NOMO-1 treated with dmso at 0.1 percent for 144 hours (cell line): ENCODE results near the gene ODAPH.
"Not testable (repeated sequence)": the region's sequence is repeated elsewhere in the genome, so short reads cannot be mapped to it uniquely, and the experiment has no call there.

Experiments used
- DNase-seq: peaks from one replicate; lab custom pipeline; 2025; ENCODE audit not compliant: unreplicated experiment; lab: John Stamatoyannopoulos, UW

Gene ODAPH, protein sequence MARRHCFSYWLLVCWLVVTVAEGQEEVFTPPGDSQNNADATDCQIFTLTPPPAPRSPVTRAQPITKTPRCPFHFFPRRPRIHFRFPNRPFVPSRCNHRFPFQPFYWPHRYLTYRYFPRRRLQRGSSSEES

GRCh38 chr4:75555294-75556164, at the start of gene ODAPH:
TSS of gene ODAPH (plus strand) at chr4:75556066. CDS start at chr4:75556083, 17 bp downstream.
- no peak for DNase-seq

- DNase-seq = not testable (repeated sequence)
Observed at GRCh38 chr4:75509592-75509991, 46.3 kb upstream of the ODAPH start.

DNA sequence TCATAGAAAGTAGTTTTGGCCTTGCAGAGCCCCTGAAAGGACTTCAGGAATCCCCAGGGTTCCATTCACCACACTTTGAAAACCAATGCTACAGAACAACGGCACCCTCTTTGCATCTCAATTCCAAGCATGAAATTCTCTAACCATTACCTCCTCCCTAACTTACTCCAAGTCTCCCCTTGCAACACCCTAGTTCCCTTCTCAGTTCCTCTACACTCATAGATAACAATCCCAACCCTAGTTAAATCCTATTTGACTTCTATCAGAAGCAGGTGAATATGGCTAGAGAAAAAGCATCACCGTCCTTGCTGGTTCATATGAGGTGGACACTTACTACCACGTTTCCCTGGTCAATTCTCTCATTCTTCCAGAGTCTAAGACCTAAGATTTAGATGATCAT, 44.0 kb upstream of the ODAPH start:
- DNase-seq = no peak

DNA sequence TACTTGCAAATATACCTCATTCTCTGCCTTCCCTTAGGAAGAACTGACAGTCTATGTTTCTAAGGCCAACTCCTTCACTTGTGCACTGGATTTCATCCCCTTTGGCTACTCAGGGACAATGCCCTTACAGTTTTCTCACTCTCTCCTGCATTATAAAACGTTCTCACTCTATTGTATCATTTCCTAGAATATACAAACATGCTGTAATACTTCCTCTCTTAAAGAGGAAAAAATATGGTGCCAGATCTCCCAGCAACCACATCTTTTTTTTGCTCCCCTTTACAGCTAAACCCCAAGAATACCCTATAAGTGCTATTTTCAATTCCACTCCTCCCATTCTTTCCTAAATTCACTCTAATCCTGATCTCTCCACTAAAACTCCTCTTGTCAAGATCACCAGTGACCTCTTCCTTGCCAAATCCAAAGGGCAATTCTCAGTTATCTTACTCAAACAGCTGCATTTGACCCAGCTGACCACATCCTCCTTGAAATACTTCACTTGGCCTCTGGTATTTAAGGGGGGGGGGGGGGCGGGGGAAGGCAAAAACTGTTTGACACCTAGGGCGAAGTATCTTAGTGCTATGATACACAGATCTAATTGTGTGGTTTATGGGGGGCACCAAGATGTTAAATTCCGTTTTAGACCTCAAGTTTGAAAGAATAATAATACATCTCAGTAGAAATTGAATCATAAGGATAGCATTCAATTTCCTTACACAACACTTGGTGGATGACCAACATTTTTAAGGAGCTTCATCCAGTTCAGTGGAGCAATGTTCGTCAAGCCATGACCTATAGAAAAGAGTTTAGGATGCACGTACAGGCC, 43.3 kb upstream of the ODAPH start:
- no peak for DNase-seq

GRCh38 chr4:75513526-75514130, 42.2 kb upstream of the ODAPH start:
- no peak for DNase-seq

GRCh38 chr4:75514131-75514948, 41.5 kb upstream of the ODAPH start, which contains the start of the genes RCHY1 and THAP6:
TSS of gene RCHY1 (minus strand) at chr4:75514403. CDS start at chr4:75514286, 117 bp downstream.
TSS of gene THAP6 (plus strand) at chr4:75514473. CDS start at chr4:75515453, 980 bp downstream.
- peak; percentile 97 for DNase-seq

DNA sequence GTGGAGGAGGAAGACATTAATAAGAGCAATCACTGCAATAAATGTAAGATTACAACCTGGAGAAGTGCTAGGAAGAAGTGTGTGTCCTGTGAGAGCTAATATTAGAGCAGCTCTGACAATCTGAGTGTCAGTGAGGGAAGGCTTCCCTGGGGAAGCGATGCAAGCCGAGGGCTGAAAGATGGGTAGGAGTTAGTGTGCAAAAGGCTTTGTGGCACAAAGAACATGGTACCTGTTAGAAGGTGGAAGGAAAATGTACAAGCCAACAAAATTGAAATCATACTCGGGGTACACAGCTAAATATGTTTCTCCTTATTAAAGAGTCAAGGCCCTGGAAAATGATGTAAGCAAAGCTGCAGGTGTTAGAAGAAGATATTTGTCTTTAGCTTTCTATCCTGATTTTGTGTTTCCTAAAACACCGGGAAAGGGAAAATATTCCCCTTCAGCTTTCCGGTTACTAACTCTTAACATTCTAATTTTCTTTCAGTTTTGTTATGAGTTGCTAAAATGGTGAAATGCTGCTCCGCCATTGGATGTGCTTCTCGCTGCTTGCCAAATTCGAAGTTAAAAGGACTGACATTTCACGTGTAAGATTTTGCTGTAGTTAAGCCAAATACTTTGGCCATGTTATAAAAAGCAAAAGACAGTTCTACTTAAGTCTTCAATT, 40.8 kb upstream of the ODAPH start:
- DNase-seq = no peak

DNA sequence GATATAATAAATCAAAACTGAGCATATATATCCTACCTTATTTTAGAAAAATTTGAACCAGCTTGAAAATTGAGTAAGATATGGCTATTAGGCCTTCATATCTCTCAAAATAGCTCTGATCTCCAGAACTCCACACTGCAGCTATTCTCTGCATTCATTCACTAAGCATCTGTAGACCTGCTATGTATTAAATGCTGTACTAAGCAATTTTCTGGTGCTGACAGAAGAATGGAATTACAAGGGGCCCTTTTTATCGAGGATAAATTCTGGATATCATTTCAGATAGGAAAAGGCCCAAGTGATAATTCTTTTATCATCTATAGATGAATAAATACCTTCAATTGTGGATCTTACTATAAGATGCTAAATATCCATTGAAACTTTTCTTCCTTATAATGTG, 39.7 kb upstream of the ODAPH start:
- no peak for DNase-seq

- DNase-seq = not testable (repeated sequence)
Observed at GRCh38 chr4:75519452-75519851, 36.4 kb upstream of the ODAPH start.

DNA sequence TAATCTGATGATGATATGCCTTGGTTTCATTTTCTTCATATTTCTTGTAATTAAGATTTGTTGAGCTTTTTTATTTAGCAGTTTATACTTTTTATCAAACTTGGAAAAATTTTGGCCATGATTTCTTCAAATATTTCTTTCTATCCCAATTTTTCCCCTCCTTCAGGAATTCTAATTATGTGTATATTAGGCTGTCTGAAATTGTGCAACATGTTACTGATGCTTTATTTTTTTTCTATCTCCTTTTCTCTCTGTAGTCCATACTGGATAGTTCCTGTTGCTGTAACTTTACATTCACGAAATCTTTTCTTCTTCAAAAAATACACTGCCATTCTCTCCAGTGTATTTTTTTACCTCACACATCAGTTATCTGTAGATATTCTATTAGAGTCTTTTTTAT, 30.8 kb upstream of the ODAPH start:
- DNase-seq = no peak

DNA sequence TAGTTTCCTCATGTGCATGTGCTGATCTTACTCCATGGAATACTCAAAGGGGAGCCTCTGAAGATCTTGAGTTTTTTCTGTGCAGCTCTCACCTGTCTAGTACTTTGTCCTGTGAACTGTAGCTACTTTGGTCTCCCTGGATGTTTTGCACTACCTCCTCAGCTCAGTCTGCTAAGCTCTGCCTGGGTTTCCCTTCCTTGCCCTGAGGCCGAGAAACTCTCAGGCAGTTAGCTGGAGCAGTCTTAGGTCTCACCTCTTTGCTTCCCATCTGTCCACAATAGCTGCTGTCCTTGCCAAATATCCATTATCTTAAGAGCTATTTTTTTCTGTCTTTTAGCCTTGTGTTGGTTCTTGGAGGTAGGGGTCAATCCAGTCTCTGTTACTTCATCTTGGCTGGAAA, 30.0 kb upstream of the ODAPH start:
- DNase-seq = no peak

DNA sequence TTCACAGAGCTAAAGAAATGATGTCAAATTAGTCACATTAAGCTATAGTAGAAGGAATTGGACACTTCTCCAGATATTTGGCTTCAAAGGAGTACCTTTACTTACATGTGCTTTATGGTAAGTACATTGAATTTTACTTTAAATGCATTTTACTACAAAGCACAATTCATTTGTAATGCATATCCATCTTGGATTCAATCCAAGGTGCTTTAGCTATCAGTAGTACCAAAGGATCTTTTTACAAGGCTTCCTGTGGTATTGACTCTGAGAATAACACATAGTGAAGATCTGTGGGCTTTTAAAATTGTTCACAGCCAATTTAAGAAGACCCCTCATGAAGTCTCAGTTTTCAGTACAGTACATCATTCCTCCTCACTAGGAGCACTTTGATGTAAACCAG, 28.4 kb upstream of the ODAPH start:
- no peak for DNase-seq

DNA sequence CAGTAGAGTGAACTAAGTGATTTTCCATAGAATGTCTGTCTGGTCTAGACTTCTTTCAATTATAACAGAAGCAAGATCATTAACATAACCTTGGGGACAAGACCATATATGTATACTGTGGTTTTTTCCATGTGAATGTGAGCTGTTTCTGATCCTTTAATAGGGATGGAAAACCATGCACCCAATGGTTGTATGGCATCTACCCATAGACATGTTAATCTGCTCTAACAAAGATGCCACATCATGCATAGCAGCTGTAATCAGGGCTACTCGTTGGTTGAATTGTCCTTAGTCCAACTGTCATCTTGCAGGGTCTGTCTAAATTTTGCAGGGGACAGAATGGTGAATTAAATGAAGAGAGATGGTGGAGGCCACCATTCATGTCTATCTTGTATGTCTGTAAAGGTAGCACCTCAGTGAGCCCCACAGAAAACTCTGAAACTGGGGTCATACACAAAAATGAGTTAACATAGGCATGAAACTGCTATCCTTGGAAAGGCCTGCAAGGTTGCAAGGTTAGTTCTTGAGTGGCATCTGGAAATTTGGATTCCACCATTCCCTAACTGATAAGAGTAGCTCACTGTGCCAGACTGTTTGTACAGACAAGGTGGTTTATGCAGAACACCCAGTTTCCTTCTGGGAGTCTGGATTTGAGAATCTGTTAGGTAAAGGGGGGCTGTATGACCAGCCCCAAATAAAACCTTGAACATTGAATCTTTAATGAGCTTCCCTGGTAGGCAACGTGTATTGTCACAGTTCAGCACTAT, 25.1 kb upstream of the ODAPH start:
- no peak for DNase-seq

DNA sequence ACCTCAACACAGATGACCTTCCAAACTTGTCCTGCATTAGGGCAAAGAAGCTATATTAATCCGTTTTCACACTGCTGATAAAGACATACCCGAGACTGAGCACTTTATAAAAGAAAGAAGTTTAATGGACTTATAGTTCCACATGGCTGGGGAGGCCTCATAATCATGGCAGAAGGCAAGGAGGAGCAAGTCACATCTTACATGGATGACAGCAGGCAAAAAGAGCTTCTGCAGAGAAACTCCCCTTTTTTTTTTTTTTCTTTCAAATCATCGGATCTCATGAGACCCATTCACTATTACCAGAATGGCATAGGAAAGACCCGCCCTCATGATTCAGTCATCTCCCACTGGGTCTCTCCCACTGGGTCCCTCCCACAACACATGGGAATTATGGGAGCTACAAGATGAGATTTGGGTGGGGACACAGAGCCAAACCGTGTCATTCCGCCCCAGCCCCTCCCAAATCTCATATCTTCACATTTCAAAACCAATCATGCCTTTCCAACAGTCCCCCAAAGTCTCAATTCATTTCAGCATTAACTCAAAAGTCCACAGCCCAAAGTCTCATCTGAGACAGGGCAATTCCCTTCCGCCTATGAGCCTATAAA, 24.2 kb upstream of the ODAPH start:
- DNase-seq = not testable (repeated sequence)

DNA sequence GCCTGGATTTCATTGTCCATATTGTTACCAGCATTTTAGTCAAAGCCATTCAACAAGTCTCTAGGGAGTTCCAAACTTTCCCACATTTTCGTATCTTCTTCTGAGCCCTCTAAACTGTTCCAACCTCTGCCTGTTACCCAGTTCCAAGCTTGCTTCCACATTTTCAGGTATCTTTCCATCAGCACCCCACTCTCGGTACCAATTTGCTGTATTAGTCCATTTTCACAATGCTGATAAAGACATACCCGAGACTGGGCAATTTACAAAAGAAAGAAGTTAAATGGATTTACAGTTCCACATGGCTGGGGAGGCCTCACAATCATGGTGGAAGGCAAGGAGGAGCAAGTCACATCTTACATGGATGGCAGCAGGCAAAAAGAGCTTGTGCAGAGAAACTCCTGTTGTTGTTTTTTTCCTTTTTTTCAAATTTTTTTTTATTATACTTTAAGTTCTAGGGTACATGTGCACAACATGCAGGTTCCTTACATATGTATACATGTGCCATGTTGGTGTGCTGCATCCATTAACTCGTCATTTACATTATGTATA, 22.5 kb upstream of the ODAPH start:
- DNase-seq = not testable (repeated sequence)

DNA sequence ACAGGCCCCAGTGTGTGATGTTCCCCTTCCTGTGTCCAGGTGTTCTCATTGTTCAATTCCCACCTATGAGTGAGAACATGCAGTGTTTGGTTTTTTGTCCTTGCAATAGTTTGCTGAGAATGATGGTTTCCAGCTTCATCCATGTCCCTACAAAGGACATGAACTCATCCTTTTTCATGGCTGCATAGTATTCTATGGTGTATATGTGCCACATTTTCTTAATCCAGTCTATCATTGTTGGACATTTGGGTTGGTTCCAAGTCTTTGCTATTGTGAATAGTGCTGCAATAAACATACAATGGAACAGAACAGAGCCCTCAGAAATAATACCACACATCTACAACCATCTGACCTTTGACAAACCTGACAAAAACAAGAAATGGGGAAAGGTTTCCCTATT, 21.9 kb upstream of the ODAPH start:
- DNase-seq = not testable (repeated sequence)

- DNase-seq = not testable (repeated sequence)
Observed at GRCh38 chr4:75537308-75537707, 18.6 kb upstream of the ODAPH start.

DNA sequence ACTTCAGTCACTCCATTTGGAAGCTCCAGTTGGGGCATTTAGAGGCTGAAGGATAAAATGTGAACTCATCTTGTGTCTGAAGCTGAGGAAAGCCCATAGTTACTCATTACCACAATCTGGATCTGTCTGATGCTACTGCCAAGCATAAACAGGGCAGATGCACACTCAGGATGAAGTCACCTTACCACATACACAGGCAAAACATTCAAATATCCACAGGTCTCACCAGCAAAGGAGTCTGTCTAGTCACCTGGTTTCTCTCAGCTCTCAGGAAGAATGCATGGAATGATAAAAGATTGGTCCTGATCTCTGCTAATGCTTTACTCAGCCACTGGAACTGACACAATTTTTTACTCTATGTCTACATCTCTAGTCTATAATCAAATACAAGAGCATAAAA, 13.0 kb upstream of the ODAPH start:
- no peak for DNase-seq
